GM06990 (cell line): ENCODE measurements around the gene NHS.

ENCODE experiments used
- DNase-seq: peaks from one replicate; pipeline ENCODE4 v3.0.0-alpha.2; 2011; ENCODE audit not compliant: insufficient read length; ENCODE audit errors: extremely low read depth
- H3K27me3 ChIP-seq: replicated peaks from 2 replicates; pipeline ENCODE4 v1.6.0; 2011; ENCODE audit warnings: low read length; ENCODE audit not compliant: control insufficient read depth, insufficient read depth
- H3K36me3 ChIP-seq: 2 replicates; pipeline ENCODE4 v1.5.1; 2011; ENCODE audit warnings: low read length; ENCODE audit not compliant: control insufficient read depth, insufficient read depth
- H3K4me3 ChIP-seq: replicated peaks from 2 replicates; pipeline ENCODE4 v1.5.1; 2011; ENCODE audit warnings: low read depth, mild to moderate bottlenecking, control low read depth, low read length
- CTCF ChIP-seq: IDR thresholded peaks from 2 replicates; pipeline ENCODE4 v1.5.1; 2011; ENCODE audit warnings: low read length, control low read depth, mild to moderate bottlenecking, inconsistent platforms; ENCODE audit not compliant: insufficient read depth, poor library complexity, severe bottlenecking

NHS gene

GRCh38 chrX:17554914-17555313 is 179.9 kb downstream of the NHS start:
- H3K4me3 ChIP-seq = no peak overlapping the region
- no peak for DNase-seq
- H3K27me3 ChIP-seq = no peaks in the 10 kb centered on the region; the same call in 1 of the 2 replicates
- H3K36me3 ChIP-seq = no peaks in the 10 kb centered on the region
- TF ChIP-seq CTCF = no peak

- Histone ChIP-seq H3K36me3 (no peaks in the 10 kb centered on the region), H3K4me3 (no peak overlapping the region), H3K27me3 (no peaks in the 10 kb centered on the region; the same call in 1 of the 2 replicates)
- no peak for TF ChIP-seq CTCF
- no peak for DNase-seq
Measured at GRCh38 chrX:17555846-17556245, 180.8 kb downstream of the NHS start.

GRCh38 chrX:17559728-17560379 is 184.9 kb downstream of the NHS start:
- H3K4me3 ChIP-seq = no peak overlapping the region
- no peak for DNase-seq

GRCh38 chrX:17560385-17560784 is 185.4 kb downstream of the NHS start:
- DNase-seq = no peak
- no peak for TF ChIP-seq CTCF
- Histone ChIP-seq H3K27me3 (no peaks in the 10 kb centered on the region), H3K36me3 (no peaks in the 10 kb centered on the region), H3K4me3 (no peak overlapping the region)

More at GRCh38 chrX:17559728-17560379, 184.9 kb downstream of the NHS start:
- Histone ChIP-seq H3K36me3 (no peaks in the 10 kb centered on the region), H3K27me3 (no peaks in the 10 kb centered on the region)
- no peak for TF ChIP-seq CTCF

GRCh38 chrX:17563076-17563475 is 188.1 kb downstream of the NHS start:
- DNase-seq = no peak
- Histone ChIP-seq H3K27me3 (no peaks in the 10 kb centered on the region), H3K4me3 (no peak overlapping the region), H3K36me3 (no peaks in the 10 kb centered on the region)
- no peak for TF ChIP-seq CTCF

- no peaks in the 10 kb centered on the region for H3K36me3 ChIP-seq
- no peak for TF ChIP-seq CTCF
- H3K27me3 ChIP-seq = no peaks in the 10 kb centered on the region
- no peak overlapping the region for H3K4me3 ChIP-seq
- DNase-seq = no peak
Measured at GRCh38 chrX:17563515-17563914, 188.5 kb downstream of the NHS start.
